Kidney tubule cell (primary cell): ENCODE results near the gene FAM13C.
"Not testable (repeated sequence)": the region's sequence is repeated elsewhere in the genome, so short reads cannot be mapped to it uniquely, and the experiment has no call there.

ENCODE experiments used
- DNase-seq: peaks from one replicate; pipeline ENCODE4 v3.0.0-alpha.2; 2018; ENCODE audit warnings: low spot score

Gene FAM13C

DNA sequence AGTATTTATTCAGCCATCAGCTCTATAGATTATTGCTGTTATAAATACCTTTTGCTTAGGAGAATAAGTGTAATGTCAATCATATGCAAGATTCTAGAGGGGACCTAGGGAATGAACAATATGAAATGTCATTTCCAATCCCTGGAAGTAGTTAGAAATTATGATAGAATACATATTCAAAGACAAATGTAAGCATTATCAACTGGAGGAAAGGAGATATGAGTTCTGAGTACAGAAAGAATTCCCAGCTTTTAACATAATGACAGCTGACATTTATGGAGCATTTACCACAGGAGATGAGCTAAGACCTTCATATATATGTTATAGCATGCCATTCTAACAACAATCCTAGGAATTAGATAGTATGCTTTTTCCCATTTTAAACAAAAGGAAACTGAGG is 86.2 kb downstream of the FAM13C start:
- no peak for DNase-seq

DNA sequence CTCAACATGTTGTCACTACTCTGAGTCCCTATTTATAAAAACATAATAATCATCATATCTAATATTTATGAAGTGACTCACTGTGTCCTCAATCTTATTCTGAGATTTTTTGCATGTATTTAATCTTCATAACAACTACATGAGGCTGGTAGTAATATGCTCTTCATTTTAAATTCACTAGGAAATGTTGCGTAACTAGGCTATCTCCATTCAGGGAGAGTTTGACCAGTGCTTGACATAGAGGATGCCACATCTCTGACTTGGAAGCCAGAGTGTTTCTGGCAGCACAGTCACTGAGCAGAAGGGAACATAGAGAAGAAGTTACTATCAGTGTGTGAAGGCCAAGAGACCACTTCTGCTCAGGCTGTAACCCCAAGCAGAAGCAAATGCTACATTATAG is 88.9 kb downstream of the FAM13C start:
- DNase-seq: no peak

- no peak for DNase-seq
These were observed 90.3 kb downstream of the FAM13C start for GRCh38 chr10:59272061-59272460.

DNA sequence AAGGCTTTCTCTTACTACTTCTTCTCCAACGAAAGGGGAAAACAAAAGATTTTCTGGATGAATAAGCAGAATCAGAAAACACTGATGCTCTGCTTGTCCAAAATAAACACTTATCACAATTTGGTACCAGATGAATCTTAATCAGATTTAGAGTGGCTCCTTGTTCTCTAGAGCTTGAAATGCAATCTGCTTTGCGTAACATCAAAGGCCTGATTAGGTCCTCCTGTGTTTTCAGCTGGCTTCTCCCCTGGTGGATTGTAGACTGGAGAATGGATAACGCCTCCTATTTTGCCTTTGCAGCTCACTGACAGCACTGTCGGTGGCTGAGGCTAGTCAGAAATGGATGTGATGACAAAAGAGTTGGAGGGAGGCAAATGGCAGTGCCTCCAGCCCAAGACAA is 91.2 kb downstream of the FAM13C start:
- DNase-seq: no peak

- no peak for DNase-seq
These were observed 91.9 kb downstream of the FAM13C start for GRCh38 chr10:59270492-59270891.

DNA sequence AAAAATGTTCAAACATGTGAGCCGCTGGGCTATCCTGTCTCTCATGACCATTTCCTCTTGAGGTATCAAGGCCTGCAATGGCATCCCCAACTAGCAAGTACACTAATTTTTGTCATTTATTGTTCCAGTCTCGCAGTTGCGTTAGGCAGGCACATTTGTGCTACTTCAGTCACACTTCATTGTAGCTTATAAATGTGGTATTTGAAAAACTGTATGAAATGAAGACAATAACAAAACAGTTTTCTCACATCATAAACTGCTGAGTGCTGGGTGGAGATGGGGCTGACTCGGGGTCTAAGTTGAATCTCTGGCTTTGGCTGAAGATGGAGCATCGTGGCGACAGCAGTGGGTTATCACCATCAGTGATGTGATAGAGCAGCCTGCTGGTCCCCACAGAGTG is 92.7 kb downstream of the FAM13C start:
- DNase-seq: no peak

GRCh38 chr10:59268460-59268859 is 93.9 kb downstream of the FAM13C start:
- DNase-seq: no peak

- no peak for DNase-seq
These were observed 96.0 kb downstream of the FAM13C start for GRCh38 chr10:59266321-59266720.

- no peak for DNase-seq
These were observed 97.2 kb downstream of the FAM13C start for GRCh38 chr10:59265141-59265540.

DNA sequence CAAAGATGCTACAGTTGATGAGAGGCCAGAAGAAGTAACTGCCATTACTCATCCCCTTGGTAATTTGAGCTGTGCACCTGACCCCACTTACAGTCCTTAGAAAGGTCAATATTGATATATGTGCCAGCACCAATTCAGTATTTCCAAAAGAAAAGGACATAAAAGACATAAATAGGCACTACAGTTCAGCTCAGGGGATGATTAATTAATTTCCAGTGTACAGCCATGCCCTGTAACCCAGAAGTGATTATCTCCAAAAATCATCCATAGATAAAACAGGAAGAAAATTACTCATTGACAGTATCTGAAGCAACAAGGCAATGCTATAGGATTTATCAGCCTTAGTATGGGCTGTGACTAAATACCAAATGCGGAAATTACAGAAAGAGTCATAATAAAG is 103.5 kb downstream of the FAM13C start:
- no peak for DNase-seq

DNA sequence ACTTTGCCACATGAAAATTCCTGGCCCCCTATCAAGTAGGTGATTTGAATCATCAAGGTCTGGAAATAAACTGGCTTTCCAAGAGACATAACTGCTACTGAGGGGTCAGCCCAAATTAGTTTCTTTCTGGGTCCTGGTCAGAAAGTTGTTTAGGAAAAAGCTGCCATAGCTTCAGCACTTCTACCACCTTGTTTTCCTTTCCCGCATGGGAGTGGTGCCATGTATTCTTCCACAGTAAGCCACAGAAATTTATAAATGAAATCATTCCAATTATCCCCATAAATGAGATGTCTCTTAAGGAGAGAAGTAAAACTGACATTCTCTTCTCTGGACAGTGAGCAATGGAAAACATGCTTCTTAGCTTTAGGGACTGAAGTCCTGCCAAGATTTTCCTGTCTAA is 105.1 kb downstream of the FAM13C start:
- DNase-seq: no peak

DNA sequence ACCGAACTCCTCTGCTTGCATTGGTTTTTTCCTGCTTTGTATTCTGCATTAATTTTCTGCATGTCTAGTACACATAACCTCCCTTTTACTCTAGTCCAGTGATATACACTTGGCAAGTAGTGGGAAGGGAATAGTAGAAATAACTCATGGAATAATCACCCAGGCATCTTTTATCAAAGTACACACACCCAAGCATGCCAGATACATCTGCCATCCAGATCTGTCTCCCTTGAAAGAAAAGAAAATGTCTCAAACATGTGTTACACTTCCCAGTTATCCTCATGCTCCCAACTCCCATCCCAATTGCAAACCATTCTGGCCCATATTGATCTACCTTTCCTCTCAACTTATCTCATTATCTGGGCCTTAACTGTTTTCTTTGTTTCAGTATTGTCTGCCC is 106.9 kb downstream of the FAM13C start:
- DNase-seq: no peak

GRCh38 chr10:59252491-59252890 is 109.9 kb downstream of the FAM13C start:
- DNase-seq: no peak

GRCh38 chr10:59245686-59246085 is 116.7 kb downstream of the FAM13C start:
- DNase-seq: no peak

GRCh38 chr10:59244871-59245270 is 117.5 kb downstream of the FAM13C start:
- no peak for DNase-seq

DNA sequence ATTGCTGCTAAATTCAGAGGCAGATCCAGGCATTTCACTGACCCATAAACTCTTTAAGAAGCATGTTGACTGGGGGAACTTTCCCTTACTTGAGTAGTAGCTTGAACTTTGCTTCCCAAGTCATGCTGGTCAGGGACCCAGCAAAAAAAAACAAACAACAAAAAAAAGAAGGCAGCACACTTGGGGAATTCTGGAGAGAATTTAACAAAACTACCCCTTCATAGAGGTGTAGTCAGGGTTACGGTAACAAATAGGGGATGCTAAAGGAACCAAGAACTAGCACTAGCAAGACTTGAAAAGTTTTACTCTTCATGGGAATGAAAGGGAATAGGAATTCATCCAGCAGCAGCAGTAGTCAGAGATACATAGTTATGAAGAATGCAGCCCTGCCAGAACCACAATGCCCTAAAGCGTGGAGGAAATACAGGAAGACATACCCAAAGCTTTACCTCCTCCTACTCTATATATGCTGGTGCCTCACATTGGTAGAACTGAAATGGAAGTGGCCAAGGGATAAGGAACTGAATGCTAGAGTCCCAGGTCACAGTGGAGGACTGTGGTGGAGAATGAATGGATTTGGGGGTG is 118.6 kb downstream of the FAM13C start:
- DNase-seq: no peak

- no peak for DNase-seq
These were observed 119.4 kb downstream of the FAM13C start for GRCh38 chr10:59242991-59243390.

GRCh38 chr10:59242057-59242456 is 120.3 kb downstream of the FAM13C start:
- no peak for DNase-seq

GRCh38 chr10:59240582-59241183 is 121.7 kb downstream of the FAM13C start:
- peak; percentile 49 for DNase-seq

DNA sequence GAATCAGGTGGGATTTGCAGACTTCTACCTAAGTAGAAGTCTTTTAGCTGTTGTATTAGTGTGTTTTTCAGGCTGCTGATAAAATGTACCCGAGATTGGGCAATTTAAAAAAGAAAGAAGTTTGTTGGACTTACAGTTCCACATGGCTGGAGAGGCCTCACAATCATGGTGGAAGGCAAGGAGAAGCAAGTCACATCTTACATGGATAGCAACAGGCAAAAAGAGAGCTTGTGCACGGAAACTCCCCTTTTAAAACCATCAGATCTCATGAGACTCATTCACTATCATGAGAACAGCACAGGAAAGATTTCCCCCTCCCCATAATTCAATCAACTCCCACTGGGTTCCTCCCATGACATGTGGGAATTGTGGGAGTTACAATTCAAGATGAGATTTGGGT is 123.2 kb downstream of the FAM13C start:
- not testable (repeated sequence) for DNase-seq

DNA sequence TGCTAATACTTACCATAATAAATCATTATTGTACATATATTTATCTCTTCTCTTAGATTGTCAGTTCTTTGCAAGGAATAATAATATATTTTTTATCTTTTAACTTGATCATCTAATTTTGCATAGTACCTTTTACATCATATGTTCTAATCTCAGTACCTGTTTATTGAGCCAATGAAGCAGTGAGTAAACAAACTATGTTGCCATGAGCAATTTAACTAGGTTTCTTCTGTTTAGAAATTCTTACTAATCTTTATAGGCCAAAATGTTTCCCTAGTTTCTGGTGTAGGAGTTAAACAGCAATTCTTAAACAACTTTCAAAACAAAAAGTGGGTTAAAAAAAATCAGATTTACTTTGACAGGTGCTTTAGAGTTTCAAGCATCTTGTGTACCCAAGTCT is 124.6 kb downstream of the FAM13C start:
- no peak for DNase-seq

GRCh38 chr10:59236064-59236697 is 126.2 kb downstream of the FAM13C start:
- no peak for DNase-seq

GRCh38 chr10:59234816-59235429 is 127.4 kb downstream of the FAM13C start:
- peak; percentile 40 for DNase-seq
